ENCODE results near the gene ALDOC.
"Not testable (repeated sequence)": the region's sequence is repeated elsewhere in the genome, so short reads cannot be mapped to it uniquely, and the experiment has no call there.

The ALDOC gene

DNA sequence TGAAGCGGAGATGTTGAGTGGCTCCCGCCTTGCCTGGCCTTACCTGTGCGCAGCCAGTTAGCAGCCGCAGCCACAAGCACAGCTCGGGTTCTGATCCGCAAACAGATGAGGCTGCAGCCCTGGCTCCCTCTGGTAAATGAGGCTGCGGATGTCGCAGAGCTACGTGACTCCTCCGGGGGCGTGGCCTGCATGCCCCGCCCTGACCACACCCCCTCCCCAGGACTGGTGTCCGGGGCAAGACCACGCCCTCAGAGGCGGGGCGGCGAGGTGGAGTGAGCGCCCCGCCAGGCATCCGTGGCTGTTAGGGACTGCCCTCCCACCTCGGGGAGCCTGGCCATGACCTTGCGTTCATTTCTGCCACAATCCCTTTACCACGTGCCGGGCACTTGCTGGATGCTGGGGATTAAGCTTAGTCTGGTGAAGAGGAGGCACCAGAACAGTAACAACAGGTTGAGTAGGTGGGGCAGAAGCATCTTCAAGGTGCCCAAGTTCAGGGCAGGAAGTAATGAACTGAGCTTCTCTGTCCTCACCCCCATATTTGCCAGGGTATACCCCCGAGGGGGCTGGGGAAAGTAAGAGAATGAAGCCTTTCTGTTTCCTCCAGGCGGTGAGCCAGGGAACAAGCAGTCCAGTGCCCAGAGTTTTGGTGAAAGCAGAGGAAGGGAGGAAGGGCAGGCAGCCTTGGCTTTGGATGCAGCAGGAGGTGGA lies at the start of gene ALDOC:
Gene ALDOC (minus strand): TSS at position 138 of the 708 bp plus-strand sequence. CDS start 1,363 bp downstream, outside the sequence.
- DNase-seq (peak; percentile 96 to 97), ATAC-seq (peak; percentile 95)
- Mint-ChIP-seq H3K9me3 (no peaks in the 10 kb centered on the region), H3K27me3 (no peaks in the 10 kb centered on the region), H3K27ac (peak within 1 kb of the TSS; percentile 60 to 83), H3K4me3 (peak within 1 kb of the TSS; percentile 79 to 89), H3K4me1 (peaks cover 50% of the 10 kb centered on the region)

DNA sequence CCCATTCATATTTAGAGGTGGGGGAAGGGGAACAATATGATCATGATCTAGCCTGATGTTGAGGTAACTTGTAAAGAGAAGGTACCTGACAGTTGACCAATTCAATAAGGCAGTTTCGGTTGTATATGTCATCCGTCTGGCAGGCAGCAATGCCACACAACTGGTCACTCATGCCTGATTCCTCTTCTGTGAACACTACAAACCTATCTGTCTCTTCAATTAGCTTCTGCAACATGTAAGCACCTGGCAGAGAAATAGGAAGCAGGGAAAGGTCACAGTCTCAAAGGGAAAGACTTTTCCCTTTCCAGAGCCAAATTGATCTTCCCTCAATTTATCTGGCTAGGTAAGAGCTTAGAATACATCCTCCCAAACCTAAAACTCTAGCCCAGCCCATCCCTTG lies 47.5 kb upstream of the ALDOC start:
- DNase-seq (no peak), ATAC-seq (no peak)
- H3K4me3 Mint-ChIP-seq, result no peak overlapping the region
- H3K27ac Mint-ChIP-seq, result peak overlapping the region in 1 of 2 donors; percentile 2
- H3K27me3 Mint-ChIP-seq, result no peaks in the 10 kb centered on the region
- no peaks in the 10 kb centered on the region for H3K4me1 Mint-ChIP-seq
- H3K9me3 Mint-ChIP-seq, result no peaks in the 10 kb centered on the region

DNA sequence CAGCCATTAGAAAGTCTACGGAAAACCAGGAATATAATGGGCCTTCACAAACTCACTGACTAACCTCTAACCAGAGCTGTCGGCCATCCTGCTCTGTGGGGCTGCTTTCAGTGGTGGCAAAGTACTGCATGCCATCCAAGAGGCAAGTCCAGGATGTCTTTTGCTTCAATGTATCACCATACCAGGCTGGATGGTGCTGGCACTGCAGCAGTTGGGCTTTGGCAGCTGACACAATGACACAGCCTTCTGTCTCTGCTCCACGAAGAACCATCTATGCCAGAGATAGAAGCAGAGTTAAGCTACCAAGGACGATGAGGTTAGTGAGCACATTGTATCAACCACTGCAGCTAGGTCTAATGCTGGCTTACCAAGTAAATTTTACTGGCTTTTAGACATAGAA lies 47.0 kb upstream of the ALDOC start:
- H3K9me3 Mint-ChIP-seq, result no peaks in the 10 kb centered on the region
- H3K27me3 Mint-ChIP-seq, result no peaks in the 10 kb centered on the region
- ATAC-seq (no peak), DNase-seq (no peak)
- H3K27ac Mint-ChIP-seq, result no peak overlapping the region
- no peaks in the 10 kb centered on the region for H3K4me1 Mint-ChIP-seq
- H3K4me3 Mint-ChIP-seq, result no peak overlapping the region

GRCh38 chr17:28622186-28622585 lies 45.5 kb upstream of the ALDOC start:
- Mint-ChIP-seq H3K4me1 (no peaks in the 10 kb centered on the region), H3K27me3 (no peaks in the 10 kb centered on the region), H3K9me3 (no peaks in the 10 kb centered on the region), H3K27ac (no peak overlapping the region), H3K4me3 (no peak overlapping the region)
- ATAC-seq (no peak), DNase-seq (no peak)

- Mint-ChIP-seq H3K4me3 (no peak overlapping the region), H3K27me3 (no peaks in the 10 kb centered on the region), H3K9me3 (no peaks in the 10 kb centered on the region), H3K4me1 (no peaks in the 10 kb centered on the region), H3K27ac (peak overlapping the region in 1 of 2 donors; percentile 8)
- ATAC-seq, result no peak
- DNase-seq, result no peak
Observed at GRCh38 chr17:28620010-28620409, 43.3 kb upstream of the ALDOC start.

DNA sequence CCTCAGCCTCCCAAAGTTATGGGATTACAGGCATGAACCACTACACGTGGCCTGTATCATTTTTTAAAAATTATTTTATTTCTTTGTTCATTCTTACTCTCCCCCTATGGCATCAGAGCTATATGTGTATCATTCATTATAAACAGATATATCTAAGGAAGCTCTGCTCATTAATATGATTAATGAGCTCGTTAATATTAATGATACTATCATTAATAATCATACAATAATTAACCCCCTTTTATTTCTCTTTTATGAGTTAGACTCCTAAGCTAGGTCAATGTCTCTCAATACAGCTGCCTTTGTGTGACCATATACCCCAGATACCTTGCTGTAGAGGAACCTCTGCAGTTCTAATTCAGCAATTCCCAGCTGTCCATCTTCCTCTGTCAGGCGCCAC lies 41.8 kb upstream of the ALDOC start:
- H3K4me3 Mint-ChIP-seq, result no peak overlapping the region
- no peaks in the 10 kb centered on the region for H3K4me1 Mint-ChIP-seq
- H3K27me3 Mint-ChIP-seq, result no peaks in the 10 kb centered on the region
- no peaks in the 10 kb centered on the region for H3K9me3 Mint-ChIP-seq
- no peak overlapping the region for H3K27ac Mint-ChIP-seq
- DNase-seq (no peak), ATAC-seq (no peak)

GRCh38 chr17:28616281-28616680 lies 39.6 kb upstream of the ALDOC start:
- Mint-ChIP-seq H3K9me3 (no peaks in the 10 kb centered on the region), H3K27ac (no peak overlapping the region), H3K4me3 (no peak overlapping the region), H3K4me1 (no peaks in the 10 kb centered on the region), H3K27me3 (no peaks in the 10 kb centered on the region)
- no peak for ATAC-seq
- no peak for DNase-seq

GRCh38 chr17:28615260-28615940 lies 38.7 kb upstream of the ALDOC start:
- Mint-ChIP-seq H3K27me3 (no peaks in the 10 kb centered on the region), H3K4me1 (no peaks in the 10 kb centered on the region), H3K4me3 (no peak overlapping the region), H3K27ac (no peak overlapping the region), H3K9me3 (no peaks in the 10 kb centered on the region)
- no peak for ATAC-seq
- DNase-seq, result no peak

- H3K4me3 Mint-ChIP-seq, result no peak within 1 kb of the TSS
- ATAC-seq (no peak), DNase-seq (no peak)
- H3K27me3 Mint-ChIP-seq, result no peaks in the 10 kb centered on the region
- peak within 1 kb of the TSS in 1 of 2 donors; percentile 71 for H3K27ac Mint-ChIP-seq
- H3K4me1 Mint-ChIP-seq, result no peaks in the 10 kb centered on the region
- H3K9me3 Mint-ChIP-seq, result no peaks in the 10 kb centered on the region
Observed at GRCh38 chr17:28613931-28614381, 37.3 kb upstream of the ALDOC start, which contains the start of gene RSKR. RSKR (minus strand) TSS chr17:28614185; CDS start chr17:28614161, 24 bp downstream.

DNA sequence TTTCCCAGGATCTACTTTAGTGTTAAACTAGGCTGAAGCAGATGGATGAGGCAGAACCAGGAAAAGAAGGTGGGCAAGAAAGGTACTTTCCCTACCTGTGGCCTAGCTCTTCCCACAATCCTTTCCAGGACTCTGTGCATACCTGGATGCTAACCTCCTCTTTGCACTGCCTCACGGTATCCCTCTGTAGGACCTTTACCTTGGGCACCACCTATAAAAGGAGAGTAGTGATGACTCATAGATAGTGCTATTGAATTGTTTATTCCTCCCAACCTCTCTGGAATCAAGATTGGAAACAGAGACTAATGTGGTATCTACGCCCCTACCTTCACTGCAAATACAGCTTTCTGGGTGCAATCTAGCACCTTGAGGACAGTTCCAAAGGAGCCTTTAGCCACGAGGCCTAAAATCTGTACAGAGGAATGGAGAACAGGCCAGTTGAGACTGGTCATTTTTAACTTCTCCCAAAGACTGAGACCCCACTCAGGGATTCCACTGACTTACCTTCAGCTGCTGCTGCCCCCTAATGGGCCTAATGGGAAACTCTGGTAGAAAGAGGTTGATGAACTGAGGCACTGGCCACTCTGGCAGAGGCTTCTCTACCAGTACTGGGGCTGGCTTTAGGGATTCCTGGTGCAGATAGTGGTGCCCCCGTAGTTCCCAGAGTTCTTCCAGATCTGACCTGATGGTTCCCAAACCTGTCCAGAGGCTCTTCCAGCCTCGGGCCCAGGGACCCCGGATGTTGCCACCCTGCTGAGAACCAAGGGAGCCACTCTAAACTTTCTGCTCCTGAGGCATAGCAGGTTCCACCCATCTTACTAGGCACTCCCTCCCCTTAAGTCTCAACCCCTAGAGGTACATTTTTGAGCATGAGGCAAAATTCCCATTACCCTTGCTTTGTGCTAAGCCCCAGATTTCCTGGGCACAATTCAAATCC lies 36.5 kb upstream of the ALDOC start:
- Mint-ChIP-seq H3K27me3 (no peaks in the 10 kb centered on the region), H3K4me1 (no peaks in the 10 kb centered on the region), H3K27ac (peak overlapping the region in 1 of 2 donors; percentile 63), H3K4me3 (no peak overlapping the region), H3K9me3 (no peaks in the 10 kb centered on the region)
- DNase-seq (peak; percentile 15 to 26), ATAC-seq (peak; percentile 74)

- ATAC-seq (no peak), DNase-seq (no peak)
- Mint-ChIP-seq H3K27ac (peak overlapping the region in 1 of 2 donors; percentile 27), H3K27me3 (no peaks in the 10 kb centered on the region), H3K4me1 (no peaks in the 10 kb centered on the region), H3K4me3 (no peak overlapping the region), H3K9me3 (no peaks in the 10 kb centered on the region)
Observed at GRCh38 chr17:28612531-28612930, 35.8 kb upstream of the ALDOC start.

- Mint-ChIP-seq H3K27ac (no peak overlapping the region), H3K4me3 (no peak overlapping the region), H3K9me3 (no peaks in the 10 kb centered on the region), H3K27me3 (no peaks in the 10 kb centered on the region), H3K4me1 (no peaks in the 10 kb centered on the region)
- no peak for DNase-seq
- ATAC-seq, result no peak
Observed at GRCh38 chr17:28610376-28610775, 33.7 kb upstream of the ALDOC start.

DNA sequence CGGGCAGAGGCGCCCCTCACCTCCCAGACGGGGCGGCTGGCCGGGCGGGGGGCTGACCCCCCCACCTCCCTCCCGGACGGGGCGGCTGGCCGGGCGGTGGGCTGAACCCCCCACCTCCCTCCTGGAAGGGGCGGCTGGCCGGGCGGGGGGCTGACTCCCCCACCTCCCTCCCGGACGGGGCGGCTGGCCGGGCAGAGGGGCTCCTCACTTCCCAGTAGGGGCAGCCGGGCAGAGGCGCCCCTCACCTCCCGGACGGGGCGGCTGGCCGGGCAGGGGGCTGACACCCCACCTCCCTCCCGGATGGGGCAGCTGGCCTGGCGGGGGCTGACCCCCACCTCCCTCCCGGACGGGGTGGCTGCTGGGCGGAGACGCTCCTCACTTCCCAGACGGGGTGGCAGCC lies 27.3 kb upstream of the ALDOC start:
- not testable (repeated sequence) for H3K27ac Mint-ChIP-seq, ATAC-seq, H3K4me3 Mint-ChIP-seq, H3K9me3 Mint-ChIP-seq, DNase-seq, H3K27me3 Mint-ChIP-seq
- H3K4me1 Mint-ChIP-seq, result peaks cover 11% of the 10 kb centered on the region

GRCh38 chr17:28599311-28600184 lies 22.9 kb upstream of the ALDOC start:
- Mint-ChIP-seq H3K9me3 (no peaks in the 10 kb centered on the region), H3K4me3 (peak overlapping the region; percentile 95 to 99), H3K4me1 (peaks cover 24% of the 10 kb centered on the region), H3K27me3 (no peaks in the 10 kb centered on the region), H3K27ac (peak overlapping the region; percentile 98)
- ATAC-seq (peak; percentile 85), DNase-seq (peak; percentile 73 to 77)

All from stimulated activated naive CD8-positive, alpha-beta T cell treated with anti-CD3 and anti-CD28 coated beads, Interleukin-15, amount 100 ng/mL, for 72 hours (primary cell).